Activated CD8-positive, alpha-beta memory T cell treated with anti-CD3 and anti-CD28 coated beads for 1 hour (primary cell): ENCODE measurements around the gene DES.

Experiments used
- DNase-seq, 2 donors: peaks; one replicate each; pipeline ENCODE4 v3.0.0-alpha.2; 2020; ENCODE audit warnings: low read depth in 1 of 2; ENCODE audit errors: extremely low read depth in 1 of 2

The DES gene

GRCh38 chr2:219437690-219438206, 19.6 kb downstream of the DES start:
- no peak for DNase-seq

DNA sequence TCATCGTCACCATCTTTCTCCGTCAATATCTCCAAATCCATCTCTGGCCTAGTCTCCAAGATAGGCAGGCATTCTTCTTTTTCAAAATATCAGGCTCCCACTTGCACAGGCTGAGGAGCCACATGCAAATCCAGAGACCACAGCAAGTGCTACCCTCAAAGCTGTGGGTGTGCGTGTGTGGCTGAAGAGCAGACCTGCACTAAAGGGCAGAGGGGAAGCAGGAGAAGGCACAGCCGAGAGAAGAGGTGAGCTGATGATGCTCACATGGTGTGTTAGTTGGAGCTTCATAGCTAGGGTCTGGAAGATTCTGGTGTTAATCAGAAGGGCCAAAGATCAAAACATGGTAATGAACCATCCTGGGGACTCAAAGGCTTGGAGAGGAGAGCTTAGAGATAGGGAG, 20.3 kb downstream of the DES start:
- no peak for DNase-seq

GRCh38 chr2:219439506-219439905, 21.3 kb downstream of the DES start:
- DNase-seq: no peak

- no peak for DNase-seq
These were observed 22.4 kb downstream of the DES start for GRCh38 chr2:219440388-219441256.

GRCh38 chr2:219441451-219442255, 23.5 kb downstream of the DES start:
- peak in 1 of 2 donors; percentile 44 for DNase-seq

DNA sequence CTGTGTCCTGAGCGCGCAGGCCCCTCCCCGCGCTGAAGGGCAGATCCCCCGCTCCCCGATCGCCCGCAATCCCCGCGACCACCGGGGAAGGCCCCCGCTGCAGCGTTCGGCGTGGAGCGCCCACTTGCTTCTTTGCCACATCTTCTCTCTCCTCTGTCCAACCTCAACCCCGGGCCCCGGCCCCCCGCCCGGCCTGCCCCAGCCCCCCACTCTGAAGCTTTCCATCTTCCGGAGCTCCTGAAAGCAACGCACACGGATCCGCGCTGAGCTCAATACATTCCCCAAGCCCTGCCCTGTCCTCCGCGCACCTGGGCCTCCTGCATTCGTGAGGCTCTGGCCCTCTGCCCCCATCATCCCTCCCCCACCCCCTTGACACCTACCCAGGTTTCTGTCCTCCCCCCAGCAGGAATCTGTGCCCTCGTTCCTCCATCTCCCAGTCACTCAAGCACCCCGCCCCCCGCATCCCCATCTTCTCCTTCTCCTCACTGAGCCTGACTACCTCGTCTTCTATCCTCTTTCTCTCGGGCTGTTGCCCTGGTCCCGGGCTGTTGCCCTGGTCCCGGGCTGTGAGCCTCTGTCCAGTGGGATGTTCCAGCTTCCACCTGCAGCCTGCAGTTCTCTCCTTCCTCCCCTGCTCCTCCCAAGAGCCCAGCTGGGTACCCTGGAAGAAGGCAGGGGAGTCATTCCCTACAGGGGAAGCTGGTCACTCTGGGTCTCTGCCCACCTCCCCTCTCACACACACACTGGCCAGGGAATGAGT, 24.3 kb downstream of the DES start:
- no peak for DNase-seq

GRCh38 chr2:219443016-219443696, 25.0 kb downstream of the DES start:
- DNase-seq: no peak

- DNase-seq: no peak
These were observed 25.5 kb downstream of the DES start for GRCh38 chr2:219443697-219444023.

DNA sequence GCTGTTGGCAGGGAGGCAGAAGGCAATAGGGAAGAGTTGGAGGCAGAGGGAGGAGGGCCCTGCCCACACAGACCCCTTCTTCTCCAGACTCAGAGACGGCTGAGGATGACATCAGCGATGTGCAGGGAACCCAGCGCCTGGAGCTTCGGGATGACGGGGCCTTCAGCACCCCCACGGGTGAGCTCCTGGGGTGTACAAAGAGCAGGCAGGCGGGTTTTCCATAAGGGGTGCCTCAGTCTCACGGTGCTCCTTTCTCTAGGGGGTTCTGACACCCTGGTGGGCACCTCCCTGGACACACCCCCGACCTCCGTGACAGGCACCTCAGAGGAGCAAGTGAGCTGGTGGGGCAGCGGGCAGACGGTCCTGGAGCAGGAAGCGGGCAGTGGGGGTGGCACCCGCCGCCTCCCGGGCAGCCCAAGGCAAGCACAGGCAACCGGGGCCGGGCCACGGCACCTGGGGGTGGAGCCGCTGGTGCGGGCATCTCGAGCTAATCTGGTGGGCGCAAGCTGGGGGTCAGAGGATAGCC, 26.5 kb downstream of the DES start:
- DNase-seq: no peak

DNA sequence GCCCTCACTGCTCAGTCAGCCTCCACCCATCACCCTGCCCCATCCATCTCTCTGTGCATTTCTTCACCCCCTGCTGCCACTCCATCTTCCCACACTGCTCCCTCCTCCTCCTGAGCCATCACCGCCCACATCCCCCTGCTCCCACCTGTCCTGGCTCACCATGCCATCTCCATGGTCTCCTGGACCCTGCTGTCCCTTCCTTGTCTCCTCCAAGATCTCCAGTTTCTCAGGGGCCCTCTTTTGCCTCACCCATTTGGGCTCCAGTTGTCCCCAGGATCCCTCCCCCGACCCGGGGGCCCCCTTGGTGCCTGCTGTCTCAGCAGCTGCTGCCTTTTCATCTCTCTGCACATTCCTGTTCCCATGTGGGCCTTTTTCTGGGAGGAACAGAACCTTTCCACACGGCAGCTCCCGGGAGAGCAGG, 27.1 kb downstream of the DES start:
- no peak for DNase-seq

DNA sequence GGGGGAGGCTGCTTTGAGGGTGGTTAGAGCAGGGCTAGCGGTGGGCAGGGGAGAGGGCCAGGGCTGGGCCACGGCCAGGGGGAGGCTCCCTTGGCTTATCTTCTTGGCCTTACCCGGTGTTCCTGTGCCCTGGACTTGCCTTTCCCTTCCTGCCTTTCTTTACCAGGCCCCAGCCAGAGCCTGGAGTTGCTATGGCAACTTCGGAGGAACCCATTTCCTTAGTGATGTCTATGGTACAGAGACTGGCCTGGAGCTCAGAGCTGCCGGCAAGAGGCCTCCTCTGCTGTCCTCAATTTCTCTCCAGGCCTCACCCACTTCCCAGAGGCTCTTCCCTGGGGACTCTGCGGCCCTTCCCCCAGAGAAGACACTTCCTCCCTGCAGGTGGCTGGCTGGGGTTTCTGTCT, 27.9 kb downstream of the DES start:
- DNase-seq: no peak

- DNase-seq: no peak
These were observed 28.5 kb downstream of the DES start for GRCh38 chr2:219446689-219447088.

DNA sequence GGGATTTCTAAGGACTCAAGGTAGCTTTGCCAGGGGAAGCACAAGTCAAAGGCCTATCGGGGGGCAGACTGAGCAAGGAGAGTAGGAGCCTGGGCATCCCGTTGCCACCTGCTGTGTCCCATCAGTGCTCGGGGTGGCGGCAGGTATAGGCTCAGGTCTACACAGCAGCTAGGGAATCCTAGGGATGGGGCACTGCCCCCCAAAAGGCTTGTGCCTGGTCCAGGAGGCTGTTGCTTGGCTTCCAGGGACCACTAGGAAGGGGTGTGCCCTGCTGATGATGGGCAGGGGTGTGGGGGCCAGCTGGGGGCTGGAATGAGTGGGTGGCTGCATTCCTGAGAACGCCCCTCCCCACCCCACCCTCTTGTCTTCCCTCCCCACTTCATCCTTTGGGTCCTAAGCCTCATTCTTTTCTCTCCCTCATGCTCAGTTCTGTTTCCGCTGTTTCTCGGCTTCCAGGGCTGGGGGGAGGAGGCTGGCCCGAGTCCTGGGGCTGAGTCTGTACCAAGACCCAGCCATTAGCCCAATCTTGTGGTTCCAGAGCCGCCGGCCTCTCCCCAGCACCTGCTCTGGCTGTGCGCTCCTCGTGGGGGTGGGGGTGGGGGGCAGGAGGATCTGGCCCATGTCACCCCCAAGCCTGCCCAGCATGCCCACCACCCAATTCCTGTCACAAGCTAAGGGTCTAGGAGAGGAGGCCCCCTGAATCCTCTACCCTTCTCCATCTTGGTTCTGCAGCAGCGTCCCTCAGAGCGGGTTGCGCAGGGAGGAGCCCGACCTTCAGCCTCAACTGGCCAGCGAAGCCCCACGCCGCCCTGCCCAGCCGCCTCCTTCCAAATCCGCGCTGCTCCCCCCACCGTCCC, 29.3 kb downstream of the DES start:
- DNase-seq: no peak

GRCh38 chr2:219448099-219448775, 30.1 kb downstream of the DES start:
- no peak for DNase-seq

GRCh38 chr2:219448776-219449341, 30.7 kb downstream of the DES start:
- no peak for DNase-seq

DNA sequence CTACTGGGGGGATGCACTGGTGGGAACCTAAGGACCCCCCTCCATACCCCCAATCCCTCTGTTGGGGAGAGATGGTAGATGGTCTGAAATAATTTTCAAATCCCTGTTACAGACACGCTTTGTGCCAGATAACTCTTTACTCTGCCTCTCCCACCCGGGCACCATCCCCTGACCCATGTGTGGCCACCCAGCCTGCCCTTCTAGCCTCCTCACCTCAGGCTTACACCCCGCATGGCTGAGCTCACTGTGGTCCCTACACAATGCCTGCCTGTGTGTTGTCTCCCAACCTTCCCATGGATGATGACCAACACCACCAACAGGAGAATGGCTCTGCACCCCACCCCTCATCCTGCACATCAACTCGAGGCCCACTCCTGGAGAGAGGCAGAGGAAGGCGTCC, 31.4 kb downstream of the DES start:
- no peak for DNase-seq

DNA sequence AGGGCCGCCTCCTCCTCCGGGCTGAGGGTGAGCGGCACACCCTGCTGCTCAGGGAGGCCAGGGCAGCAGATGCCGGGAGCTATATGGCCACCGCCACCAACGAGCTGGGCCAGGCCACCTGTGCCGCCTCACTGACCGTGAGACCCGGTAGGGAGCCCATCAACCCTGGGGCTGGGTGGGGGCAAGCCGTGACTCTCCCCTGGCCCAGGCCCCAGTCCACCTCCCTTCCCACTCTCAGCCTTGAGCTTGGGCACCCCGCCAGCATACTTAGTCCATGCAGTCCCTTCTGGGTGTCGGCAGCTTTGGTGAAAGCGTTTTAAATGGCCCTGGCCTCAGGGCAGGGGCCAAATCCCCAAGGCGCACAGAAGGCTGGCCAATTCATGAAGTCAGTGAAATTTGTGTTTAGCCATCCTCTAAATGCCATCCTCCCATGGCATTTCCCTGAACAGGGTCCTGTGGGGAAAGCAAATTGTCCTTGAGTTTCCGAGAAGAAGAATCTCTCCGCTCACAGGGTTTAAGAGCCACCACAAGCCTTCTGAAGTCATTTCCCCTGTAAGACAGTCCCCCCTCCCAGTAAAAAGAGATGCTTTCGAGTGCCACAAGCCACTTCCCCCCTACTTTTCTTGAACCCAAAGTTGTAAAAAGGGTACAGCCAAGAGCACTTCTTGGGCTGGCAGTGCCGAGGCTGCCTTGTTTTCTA, 33.6 kb downstream of the DES start:
- DNase-seq: no peak
